Right hindlimb (tissue), 1 donor: ENCODE data around the gene ADAMTSL2.

Experiments used
- DNase-seq: peaks from one replicate; pipeline ENCODE4 v3.0.0-alpha.2; 2018

Gene ADAMTSL2

GRCh38 chr9:133518706-133519449 lies 15.6 kb upstream of the ADAMTSL2 start:
- DNase-seq = no peak

GRCh38 chr9:133519693-133520092 lies 14.8 kb upstream of the ADAMTSL2 start:
- DNase-seq = no peak

GRCh38 chr9:133520121-133520835 lies 14.2 kb upstream of the ADAMTSL2 start:
- no peak for DNase-seq

GRCh38 chr9:133521122-133522072 lies 13.1 kb upstream of the ADAMTSL2 start:
- peak; percentile 16 for DNase-seq

GRCh38 chr9:133522073-133522910 lies 12.2 kb upstream of the ADAMTSL2 start:
- peak; percentile 70 for DNase-seq

- DNase-seq = no peak
These were observed 11.4 kb upstream of the ADAMTSL2 start for GRCh38 chr9:133523106-133523505.

- DNase-seq = no peak
These were observed 10.4 kb upstream of the ADAMTSL2 start for GRCh38 chr9:133524146-133524545.

- no peak for DNase-seq
These were observed 9.8 kb upstream of the ADAMTSL2 start, which contains the start of gene MYMK for GRCh38 chr9:133524679-133525228. Gene MYMK, minus strand, starts transcription at chr9:133524959. Its CDS starts 115 bp downstream, at chr9:133524844.

- DNase-seq = no peak
These were observed 8.8 kb upstream of the ADAMTSL2 start for GRCh38 chr9:133525677-133526076.

GRCh38 chr9:133526721-133527321 lies 7.7 kb upstream of the ADAMTSL2 start:
- no peak for DNase-seq

GRCh38 chr9:133527444-133527920 lies 7.0 kb upstream of the ADAMTSL2 start:
- DNase-seq = peak; percentile 89

- peak; percentile 60 for DNase-seq
These were observed 6.3 kb upstream of the ADAMTSL2 start for GRCh38 chr9:133528001-133528875.

- DNase-seq = peak; percentile 53
These were observed 5.6 kb upstream of the ADAMTSL2 start for GRCh38 chr9:133528876-133529241.

GRCh38 chr9:133529457-133529856 lies 5.0 kb upstream of the ADAMTSL2 start:
- no peak for DNase-seq

GRCh38 chr9:133529874-133530273 lies 4.6 kb upstream of the ADAMTSL2 start:
- DNase-seq = no peak

GRCh38 chr9:133531293-133531692 lies 3.2 kb upstream of the ADAMTSL2 start:
- DNase-seq = no peak

- peak; percentile 77 for DNase-seq
These were observed 1.4 kb upstream of the ADAMTSL2 start for GRCh38 chr9:133532937-133533668.

GRCh38 chr9:133533857-133534256 lies 647 bp upstream of the ADAMTSL2 start:
- DNase-seq = no peak

- DNase-seq = no peak
These were observed 888 bp downstream of the ADAMTSL2 start for GRCh38 chr9:133535306-133535877.
